ENCODE measurements around the gene CINP.

DNA sequence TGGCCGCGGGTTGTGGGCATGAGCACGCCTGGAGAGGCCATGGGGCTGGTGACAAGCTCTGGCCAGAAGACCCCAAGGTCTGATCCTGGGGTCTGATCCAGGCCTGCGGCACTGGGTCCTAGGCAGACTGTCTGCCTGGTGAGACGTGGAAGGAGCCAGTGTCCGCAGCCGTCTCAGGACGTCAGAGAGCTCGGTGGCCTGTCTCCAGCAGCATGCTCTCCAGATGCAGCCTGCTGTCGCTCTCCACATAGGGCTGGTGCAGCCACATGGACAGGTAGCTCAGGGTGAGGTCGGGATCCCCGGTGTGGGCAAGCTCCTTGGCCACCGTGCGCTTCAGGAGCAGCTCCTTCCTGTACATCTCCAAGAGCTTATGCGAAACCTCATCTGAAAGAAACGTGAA, 14.3 kb downstream of the CINP start:
- TF ChIP-seq CTCF (IDR thresholded peaks at IDR 0.05): no peak
- no peak for TF ChIP-seq POLR2A (IDR thresholded peaks at IDR 0.05)
